ENCODE results near the gene GAGE13. TPM values are rescaled to one million over a fixed set of nuclear protein-coding genes. Genes with fewer than 3 reads are reported as not detected.
"Not testable (repeated sequence)": the region's sequence is repeated elsewhere in the genome, so short reads cannot be mapped to it uniquely, and the experiment has no call there.

The GAGE13 gene
- total and polyA plus RNA-seq, 2 of the 13 experiments (the other 11 are each of a cell fraction or from before 2014, with no cell fraction given) = not detected

DNA sequence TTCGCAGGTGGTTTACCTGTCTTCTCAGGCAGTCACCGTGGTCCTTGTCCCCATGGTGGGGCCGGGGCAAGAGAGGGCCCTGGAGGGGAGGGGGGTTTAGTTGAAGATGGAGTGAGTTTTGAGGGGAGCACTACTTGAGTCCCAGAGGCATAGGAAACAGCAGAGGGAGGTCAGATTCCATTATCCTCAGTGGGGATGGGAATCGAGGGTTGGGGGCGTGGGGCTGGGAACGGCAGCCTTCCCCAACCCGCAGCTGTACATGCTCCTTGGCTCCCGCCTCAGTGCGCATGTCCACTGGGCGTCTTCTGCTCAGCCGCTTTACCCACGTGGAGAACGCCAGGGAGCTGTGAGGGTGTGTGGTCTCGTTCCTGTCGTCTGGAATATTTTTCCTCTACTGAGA lies 28.0 kb upstream of the GAGE13 start, which contains the start of gene GAGE10:
TSS of gene GAGE10 (plus strand) at position 301 of the 400 bp plus-strand sequence. CDS start 1,214 bp downstream, outside the sequence.
- Histone ChIP-seq H3K4me1 (ENCODE audit: insufficient read depth, low read length) (no peaks in the 10 kb centered on the region), H3K4me2 (ENCODE audit: low read depth, low read length) (no peak within 1 kb of the TSS), H3K9me3 (ENCODE audit: low read length) (no peaks in the 10 kb centered on the region), H3K4me3 (replicated peaks in 1 of 3; ENCODE audit: insufficient read depth in 1 of 3, low read depth in 2 of 3, low read length in 3 of 3) (no peak within 1 kb of the TSS), H3K79me2 (ENCODE audit: insufficient read depth, low read length) (no peaks in the 10 kb centered on the region), H3K36me3 (replicated peaks in 1 of 2; ENCODE audit: control insufficient read depth in 1 of 2, insufficient read depth in 2 of 2, low read length in 2 of 2) (no peaks in the 10 kb centered on the region), H3K27me3 (ENCODE audit: control insufficient read depth in 1 of 2, insufficient read depth in 2 of 2, low read length in 2 of 2) (no peaks in the 10 kb centered on the region), H3K27ac (ENCODE audit: extremely low read length, insufficient read depth, low read length) (no peak within 1 kb of the TSS), H3K9ac (ENCODE audit: insufficient read depth, low read depth, low read length) (no peak within 1 kb of the TSS), H2AFZ (ENCODE audit: low read length) (no peak within 1 kb of the TSS), H4K20me1 (ENCODE audit: insufficient read depth, low read length) (no peaks in the 10 kb centered on the region)
- FAIRE-seq (no peak), DNase-seq (ENCODE audit: low spot score) (no peak), ATAC-seq (no peak)
- WGBS (ENCODE audit: low lambda C conversion rate) = 24% methylated on average over 6 of the region's 15 CpGs
- CTCF ChIA-PET (ENCODE audit: low intra/inter-chr PET ratio, low total read pairs) = no interaction called here
- POLR2A ChIA-PET = no interaction called here
- intact Hi-C loops (cut with micrococcal nuclease; ENCODE audit: unreplicated experiment) = no loop called here
- TF ChIP-seq ZNF605 (CRISPR knock-in tag; IDR thresholded peaks at IDR 0.05) = no peak
- TF ChIP-seq HDAC1 (CRISPR knock-in tag; IDR thresholded peaks at IDR 0.05) = no peak
- TF ChIP-seq ZC3H13 (CRISPR knock-in tag; IDR thresholded peaks at IDR 0.05) = no peak
- no peak for TF ChIP-seq YEATS4 (CRISPR knock-in tag; IDR thresholded peaks at IDR 0.05; ENCODE audit: borderline replicate concordance)
- TF ChIP-seq HOXA3 (CRISPR knock-in tag; IDR thresholded peaks at IDR 0.05) = no peak
- TF ChIP-seq, protein P1, sequence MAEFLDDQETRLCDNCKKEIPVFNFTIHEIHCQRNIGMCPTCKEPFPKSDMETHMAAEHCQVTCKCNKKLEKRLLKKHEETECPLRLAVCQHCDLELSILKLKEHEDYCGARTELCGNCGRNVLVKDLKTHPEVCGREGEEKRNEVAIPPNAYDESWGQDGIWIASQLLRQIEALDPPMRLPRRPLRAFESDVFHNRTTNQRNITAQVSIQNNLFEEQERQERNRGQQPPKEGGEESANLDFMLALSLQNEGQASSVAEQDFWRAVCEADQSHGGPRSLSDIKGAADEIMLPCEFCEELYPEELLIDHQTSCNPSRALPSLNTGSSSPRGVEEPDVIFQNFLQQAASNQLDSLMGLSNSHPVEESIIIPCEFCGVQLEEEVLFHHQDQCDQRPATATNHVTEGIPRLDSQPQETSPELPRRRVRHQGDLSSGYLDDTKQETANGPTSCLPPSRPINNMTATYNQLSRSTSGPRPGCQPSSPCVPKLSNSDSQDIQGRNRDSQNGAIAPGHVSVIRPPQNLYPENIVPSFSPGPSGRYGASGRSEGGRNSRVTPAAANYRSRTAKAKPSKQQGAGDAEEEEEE (CRISPR knock-in tag; IDR thresholded peaks at IDR 0.05; ENCODE audit: borderline replicate concordance) = no peak
- no peak for TF ChIP-seq JARID2 (CRISPR knock-in tag; IDR thresholded peaks at IDR 0.05; ENCODE audit: insufficient replicate concordance)
- TF ChIP-seq ZNF263 (CRISPR knock-in tag; IDR thresholded peaks at IDR 0.05) = no peak
- TF ChIP-seq NCOA1 (CRISPR knock-in tag; IDR thresholded peaks at IDR 0.05) = no peak
- TF ChIP-seq, protein P2, sequence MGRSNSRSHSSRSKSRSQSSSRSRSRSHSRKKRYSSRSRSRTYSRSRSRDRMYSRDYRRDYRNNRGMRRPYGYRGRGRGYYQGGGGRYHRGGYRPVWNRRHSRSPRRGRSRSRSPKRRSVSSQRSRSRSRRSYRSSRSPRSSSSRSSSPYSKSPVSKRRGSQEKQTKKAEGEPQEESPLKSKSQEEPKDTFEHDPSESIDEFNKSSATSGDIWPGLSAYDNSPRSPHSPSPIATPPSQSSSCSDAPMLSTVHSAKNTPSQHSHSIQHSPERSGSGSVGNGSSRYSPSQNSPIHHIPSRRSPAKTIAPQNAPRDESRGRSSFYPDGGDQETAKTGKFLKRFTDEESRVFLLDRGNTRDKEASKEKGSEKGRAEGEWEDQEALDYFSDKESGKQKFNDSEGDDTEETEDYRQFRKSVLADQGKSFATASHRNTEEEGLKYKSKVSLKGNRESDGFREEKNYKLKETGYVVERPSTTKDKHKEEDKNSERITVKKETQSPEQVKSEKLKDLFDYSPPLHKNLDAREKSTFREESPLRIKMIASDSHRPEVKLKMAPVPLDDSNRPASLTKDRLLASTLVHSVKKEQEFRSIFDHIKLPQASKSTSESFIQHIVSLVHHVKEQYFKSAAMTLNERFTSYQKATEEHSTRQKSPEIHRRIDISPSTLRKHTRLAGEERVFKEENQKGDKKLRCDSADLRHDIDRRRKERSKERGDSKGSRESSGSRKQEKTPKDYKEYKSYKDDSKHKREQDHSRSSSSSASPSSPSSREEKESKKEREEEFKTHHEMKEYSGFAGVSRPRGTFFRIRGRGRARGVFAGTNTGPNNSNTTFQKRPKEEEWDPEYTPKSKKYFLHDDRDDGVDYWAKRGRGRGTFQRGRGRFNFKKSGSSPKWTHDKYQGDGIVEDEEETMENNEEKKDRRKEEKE (IDR thresholded peaks at IDR 0.05) = no peak
- no TSS peak for BruUV-seq (replicated peaks)
- in situ Hi-C loops (cut with HindIII; ENCODE audit: extremely low pct_ligation_motif_present, low pct_unique_long_range_greater_than_20kb) = no loop called here

DNA sequence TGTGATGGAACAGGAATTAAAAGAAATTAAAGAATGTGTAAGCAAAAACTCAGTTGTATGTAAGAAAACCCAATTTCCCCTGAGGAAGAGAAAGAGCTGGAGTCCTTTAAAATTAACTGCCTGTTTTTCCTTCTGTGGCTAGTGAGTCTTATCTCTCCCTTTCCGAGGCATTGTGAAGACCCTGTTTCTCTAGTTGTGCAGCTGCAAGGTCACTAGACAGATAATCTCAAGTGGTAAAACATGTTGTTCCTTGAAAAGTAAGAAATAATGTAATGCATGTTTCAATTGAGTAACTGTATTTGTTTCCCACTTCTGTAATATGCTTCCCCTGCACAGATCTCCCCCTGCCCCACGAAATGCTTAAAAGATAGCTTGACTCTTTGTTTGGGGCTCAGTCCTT lies 23.6 kb upstream of the GAGE13 start:
- CTCF ChIA-PET (ENCODE audit: low intra/inter-chr PET ratio, low total read pairs); H3K9me3 ChIP-seq (ENCODE audit: low read length); BruUV-seq (replicated peaks); in situ Hi-C loops (cut with HindIII; ENCODE audit: extremely low pct_ligation_motif_present, low pct_unique_long_range_greater_than_20kb); H3K4me2 ChIP-seq (ENCODE audit: low read depth, low read length); H3K27me3 ChIP-seq (ENCODE audit: control insufficient read depth in 1 of 2, insufficient read depth in 2 of 2, low read length in 2 of 2); H3K79me2 ChIP-seq (ENCODE audit: insufficient read depth, low read length); H3K9ac ChIP-seq (ENCODE audit: insufficient read depth, low read depth, low read length); H3K4me3 ChIP-seq (replicated peaks in 1 of 3; ENCODE audit: insufficient read depth in 1 of 3, low read depth in 2 of 3, low read length in 3 of 3); H2AFZ ChIP-seq (ENCODE audit: low read length); H4K20me1 ChIP-seq (ENCODE audit: insufficient read depth, low read length); H3K4me1 ChIP-seq (ENCODE audit: insufficient read depth, low read length); intact Hi-C loops (cut with micrococcal nuclease; ENCODE audit: unreplicated experiment); H3K36me3 ChIP-seq (replicated peaks in 1 of 2; ENCODE audit: control insufficient read depth in 1 of 2, insufficient read depth in 2 of 2, low read length in 2 of 2); FAIRE-seq; POLR2A ChIA-PET; DNase-seq (ENCODE audit: low spot score); ATAC-seq; H3K27ac ChIP-seq (ENCODE audit: extremely low read length, insufficient read depth, low read length): not testable (repeated sequence)
- WGBS (ENCODE audit: low lambda C conversion rate) = 11% methylated on average over 1 of the region's 2 CpGs

Measured in HepG2 (cell line).